ENCODE measurements around the gene TNRC6A.
"Not testable (repeated sequence)": the region's sequence is repeated elsewhere in the genome, so short reads cannot be mapped to it uniquely, and the experiment has no call there.

TNRC6A gene

GRCh38 chr16:24810951-24811843, 81.7 kb downstream of the TNRC6A start:
- DNase-seq = no peak

- DNase-seq = not testable (repeated sequence)
Observed at GRCh38 chr16:24812813-24813212, 83.4 kb downstream of the TNRC6A start.

- DNase-seq = no peak
Observed at GRCh38 chr16:24815021-24815420, 85.6 kb downstream of the TNRC6A start.

- DNase-seq = no peak
Observed at GRCh38 chr16:24816688-24817087, 87.2 kb downstream of the TNRC6A start.

- DNase-seq = peak in 2 of 58 donors; percentile 23
Observed at GRCh38 chr16:24819462-24820040, 90.1 kb downstream of the TNRC6A start.

- DNase-seq = no peak
Observed at GRCh38 chr16:24820522-24820921, 91.1 kb downstream of the TNRC6A start.

- DNase-seq = peak in 16 of 58 donors; percentile 7 to 64 (median 20)
Observed at GRCh38 chr16:24821129-24821528, 91.7 kb downstream of the TNRC6A start.

GRCh38 chr16:24822542-24822941, 93.1 kb downstream of the TNRC6A start:
- no peak for DNase-seq

GRCh38 chr16:24822974-24823373, 93.5 kb downstream of the TNRC6A start:
- no peak for DNase-seq

- no peak for DNase-seq
Observed at GRCh38 chr16:24825696-24826095, 96.2 kb downstream of the TNRC6A start.

- no peak for DNase-seq
Observed at GRCh38 chr16:24826096-24826690, 96.7 kb downstream of the TNRC6A start.

- no peak for DNase-seq
Observed at GRCh38 chr16:24826817-24827566, 97.5 kb downstream of the TNRC6A start.

GRCh38 chr16:24829153-24829552, 99.7 kb downstream of the TNRC6A start:
- no peak for DNase-seq

- no peak for DNase-seq
Observed at GRCh38 chr16:24833352-24833751, 103.9 kb downstream of the TNRC6A start.

GRCh38 chr16:24834459-24835335, 105.2 kb downstream of the TNRC6A start:
- DNase-seq = peak in 29 of 58 donors; percentile 4 to 58 (median 20)

GRCh38 chr16:24836836-24837235, 107.4 kb downstream of the TNRC6A start:
- DNase-seq = no peak

GRCh38 chr16:24837969-24838368, 108.5 kb downstream of the TNRC6A start:
- DNase-seq = no peak

- peak in 41 of 58 donors; percentile 6 to 84 (median 42) for DNase-seq
Observed at GRCh38 chr16:24838554-24839266, 109.3 kb downstream of the TNRC6A start.

GRCh38 chr16:24839347-24839972, 110.0 kb downstream of the TNRC6A start:
- no peak for DNase-seq

Measured in anterior cingulate cortex (tissue), 58 donors.